ENCODE measurements around the gene CCS. TPM values are rescaled to one million over a fixed set of nuclear protein-coding genes. Genes with fewer than 3 reads are reported as not detected.

Gene CCS
- total and polyA plus RNA-seq, 8 donors, result 19.3 to 131 (median 59.1) TPM

GRCh38 chr11:66646828-66647227, 53.8 kb downstream of the CCS start:
- DNase-seq, result no peak
- H3K4me1 ChIP-seq, result peaks cover 43 to 80% (median 61%) of the 10 kb centered on the region in 4 donors
- H3K27me3 ChIP-seq, result no peaks in the 10 kb centered on the region
- no peak overlapping the region for H3K27ac ChIP-seq
- peaks cover 58 to 99% (median 92%) of the 10 kb centered on the region in 4 donors for H3K36me3 ChIP-seq
- H3K4me3 ChIP-seq, result no peak overlapping the region
- TF ChIP-seq POLR2A (IDR thresholded peaks at IDR 0.05) (no peak), EP300 (IDR thresholded peaks at IDR 0.05) (no peak), CTCF (IDR thresholded peaks at IDR 0.05) (no peak), POLR2AphosphoS5 (IDR thresholded peaks at IDR 0.05) (no peak)
- 72 to 86% (median 81%) methylated on average over 4 of the region's 4 CpGs for WGBS, 5 donors
- intact Hi-C loops (cut with DNase I; ENCODE audit: low total_unique reads), result no loop called here
- no peaks in the 10 kb centered on the region for H3K9me3 ChIP-seq

GRCh38 chr11:66649903-66650302, 56.9 kb downstream of the CCS start:
- Histone ChIP-seq H3K9me3 (no peaks in the 10 kb centered on the region), H3K36me3 (peaks cover 45 to 97% (median 93%) of the 10 kb centered on the region in 4 donors), H3K4me3 (no peak overlapping the region), H3K27ac (no peak overlapping the region), H3K27me3 (no peaks in the 10 kb centered on the region), H3K4me1 (peaks cover 13 to 49% (median 30%) of the 10 kb centered on the region in 4 donors)
- 91 to 99% (median 97%) methylated on average over 5 of the region's 5 CpGs for WGBS, 5 donors
- TF ChIP-seq EP300 (IDR thresholded peaks at IDR 0.05) (no peak), POLR2A (IDR thresholded peaks at IDR 0.05) (no peak), CTCF (IDR thresholded peaks at IDR 0.05) (no peak), POLR2AphosphoS5 (IDR thresholded peaks at IDR 0.05) (no peak)
- DNase-seq, result no peak
- intact Hi-C loops (cut with DNase I; ENCODE audit: low total_unique reads), result no loop called here

GRCh38 chr11:66651016-66651415, 58.0 kb downstream of the CCS start:
- TF ChIP-seq EP300 (IDR thresholded peaks at IDR 0.05), result no peak
- no peak for TF ChIP-seq POLR2AphosphoS5 (IDR thresholded peaks at IDR 0.05)
- no peak for TF ChIP-seq POLR2A (IDR thresholded peaks at IDR 0.05)
- no peaks in the 10 kb centered on the region for H3K27me3 ChIP-seq
- no peaks in the 10 kb centered on the region for H3K9me3 ChIP-seq
- peaks cover 34 to 93% (median 90%) of the 10 kb centered on the region in 4 donors for H3K36me3 ChIP-seq
- peaks cover 4 to 38% (median 19%) of the 10 kb centered on the region in 4 donors for H3K4me1 ChIP-seq
- 85 to 100% (median 92%) methylated on average over 2 of the region's 2 CpGs for WGBS, 5 donors
- H3K27ac ChIP-seq, result no peak overlapping the region
- intact Hi-C loops (cut with DNase I; ENCODE audit: low total_unique reads), result no loop called here
- H3K4me3 ChIP-seq, result no peak overlapping the region
- no peak for DNase-seq

- peaks cover 19 to 93% (median 90%) of the 10 kb centered on the region in 4 donors for H3K36me3 ChIP-seq
- DNase-seq, result no peak
- H3K4me1 ChIP-seq, result peaks cover 0 to 23% (median 9%) of the 10 kb centered on the region in 4 donors
- H3K27me3 ChIP-seq, result no peaks in the 10 kb centered on the region
- H3K4me3 ChIP-seq, result no peak overlapping the region
- intact Hi-C loops (cut with DNase I; ENCODE audit: low total_unique reads), result no loop called here
- WGBS, 5 donors, result 84 to 91% (median 90%) methylated on average over 7 of the region's 7 CpGs
- H3K9me3 ChIP-seq, result no peaks in the 10 kb centered on the region
- H3K27ac ChIP-seq, result no peak overlapping the region
- TF ChIP-seq POLR2A (IDR thresholded peaks at IDR 0.05), result no peak
- no peak for TF ChIP-seq CTCF (IDR thresholded peaks at IDR 0.05)
- TF ChIP-seq EP300 (IDR thresholded peaks at IDR 0.05), result no peak
- TF ChIP-seq POLR2AphosphoS5 (IDR thresholded peaks at IDR 0.05), result no peak
Observed at GRCh38 chr11:66652651-66653050, 59.7 kb downstream of the CCS start.

- Histone ChIP-seq H3K4me1 (peaks cover 0 to 18% (median 7%) of the 10 kb centered on the region in 4 donors), H3K9me3 (no peaks in the 10 kb centered on the region), H3K36me3 (peaks cover 16 to 93% (median 90%) of the 10 kb centered on the region in 4 donors), H3K27ac (no peak overlapping the region), H3K4me3 (no peak overlapping the region), H3K27me3 (no peaks in the 10 kb centered on the region)
- DNase-seq, result no peak
- intact Hi-C loops (cut with DNase I; ENCODE audit: low total_unique reads), result no loop called here
- WGBS, 5 donors, result 88 to 94% (median 88%) methylated on average over 6 of the region's 6 CpGs
- TF ChIP-seq CTCF (IDR thresholded peaks at IDR 0.05), result no peak
- TF ChIP-seq EP300 (IDR thresholded peaks at IDR 0.05), result no peak
- TF ChIP-seq POLR2AphosphoS5 (IDR thresholded peaks at IDR 0.05), result no peak
- no peak for TF ChIP-seq POLR2A (IDR thresholded peaks at IDR 0.05)
Observed at GRCh38 chr11:66653123-66653522, 60.1 kb downstream of the CCS start.
